ENCODE results near the gene ZNF362.

The ZNF362 gene

DNA sequence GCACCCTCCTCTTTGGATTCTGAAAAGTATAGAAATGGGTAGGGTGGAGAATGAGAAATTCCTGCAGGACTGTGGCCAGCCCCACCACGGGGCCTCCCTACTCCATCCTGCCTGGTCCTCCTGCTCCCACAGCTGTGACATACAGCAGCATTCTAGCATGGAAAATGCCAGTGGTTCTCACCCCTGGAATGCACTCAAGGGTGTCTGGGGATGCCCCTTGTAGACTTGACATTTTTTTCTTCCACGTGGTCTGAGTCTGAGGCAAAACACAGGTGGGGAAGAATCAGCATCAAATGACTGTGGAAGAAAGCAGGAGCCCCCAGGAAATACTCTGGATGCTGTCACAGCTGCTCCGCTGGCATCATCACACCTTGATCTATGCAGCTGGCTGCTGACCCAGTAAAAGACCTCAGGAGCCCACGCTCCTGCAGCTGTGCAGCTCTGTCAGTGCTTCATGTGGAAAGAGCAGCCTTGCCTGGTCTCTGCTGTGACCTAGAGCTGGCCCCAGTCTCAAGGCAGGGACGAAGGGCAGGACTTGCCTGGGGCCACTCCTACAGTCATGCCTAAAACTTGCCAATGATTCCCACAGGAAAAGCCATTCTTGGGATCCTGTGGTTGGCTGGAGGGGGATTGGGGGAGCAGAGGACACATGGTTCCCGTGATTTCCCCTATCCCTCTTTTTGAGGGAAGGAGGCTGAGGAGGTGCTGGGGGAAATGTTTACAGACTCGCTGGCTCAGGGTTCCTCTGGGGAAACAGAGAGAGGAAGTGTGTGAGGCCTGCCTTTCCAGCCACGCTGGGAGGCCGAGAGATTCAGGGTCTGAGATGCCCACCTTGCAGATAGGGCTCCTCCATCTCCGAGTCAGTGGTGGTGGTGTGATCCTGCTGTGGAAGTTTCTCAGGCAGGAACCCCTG lies 75.4 kb downstream of the ZNF362 start:
- peak; percentile 61 for DNase-seq (ENCODE audit: low read depth)
- TF ChIP-seq, protein P1, sequence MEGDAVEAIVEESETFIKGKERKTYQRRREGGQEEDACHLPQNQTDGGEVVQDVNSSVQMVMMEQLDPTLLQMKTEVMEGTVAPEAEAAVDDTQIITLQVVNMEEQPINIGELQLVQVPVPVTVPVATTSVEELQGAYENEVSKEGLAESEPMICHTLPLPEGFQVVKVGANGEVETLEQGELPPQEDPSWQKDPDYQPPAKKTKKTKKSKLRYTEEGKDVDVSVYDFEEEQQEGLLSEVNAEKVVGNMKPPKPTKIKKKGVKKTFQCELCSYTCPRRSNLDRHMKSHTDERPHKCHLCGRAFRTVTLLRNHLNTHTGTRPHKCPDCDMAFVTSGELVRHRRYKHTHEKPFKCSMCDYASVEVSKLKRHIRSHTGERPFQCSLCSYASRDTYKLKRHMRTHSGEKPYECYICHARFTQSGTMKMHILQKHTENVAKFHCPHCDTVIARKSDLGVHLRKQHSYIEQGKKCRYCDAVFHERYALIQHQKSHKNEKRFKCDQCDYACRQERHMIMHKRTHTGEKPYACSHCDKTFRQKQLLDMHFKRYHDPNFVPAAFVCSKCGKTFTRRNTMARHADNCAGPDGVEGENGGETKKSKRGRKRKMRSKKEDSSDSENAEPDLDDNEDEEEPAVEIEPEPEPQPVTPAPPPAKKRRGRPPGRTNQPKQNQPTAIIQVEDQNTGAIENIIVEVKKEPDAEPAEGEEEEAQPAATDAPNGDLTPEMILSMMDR (conservative IDR thresholded peaks at IDR 0.05; ENCODE audit: low read depth, low read length) = no peak
- no peak overlapping the region for H3K4me3 ChIP-seq (ENCODE audit: low read depth, low read length)

DNA sequence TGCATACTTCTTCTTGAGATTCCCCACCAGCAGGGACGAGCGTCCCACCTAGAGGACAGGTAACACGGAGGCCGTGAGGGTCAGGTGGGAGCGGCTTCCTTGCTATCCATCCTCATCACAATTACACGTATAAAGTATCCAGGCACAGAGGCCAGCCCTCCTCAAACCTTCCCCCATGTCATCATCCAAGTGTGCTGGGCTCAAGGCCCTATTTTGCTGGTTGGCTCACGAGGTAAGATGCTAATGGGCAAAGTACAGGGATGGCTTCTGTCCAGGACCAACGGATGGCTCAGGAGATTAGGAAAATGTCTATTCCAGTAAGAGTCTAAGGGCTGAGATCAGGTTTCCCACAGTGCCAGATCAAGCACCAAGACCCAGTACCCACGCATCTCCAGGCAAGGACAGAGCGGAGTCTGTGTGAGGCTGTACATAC lies 76.1 kb downstream of the ZNF362 start:
- H3K4me3 ChIP-seq (ENCODE audit: low read depth, low read length) = no peak overlapping the region

DNA sequence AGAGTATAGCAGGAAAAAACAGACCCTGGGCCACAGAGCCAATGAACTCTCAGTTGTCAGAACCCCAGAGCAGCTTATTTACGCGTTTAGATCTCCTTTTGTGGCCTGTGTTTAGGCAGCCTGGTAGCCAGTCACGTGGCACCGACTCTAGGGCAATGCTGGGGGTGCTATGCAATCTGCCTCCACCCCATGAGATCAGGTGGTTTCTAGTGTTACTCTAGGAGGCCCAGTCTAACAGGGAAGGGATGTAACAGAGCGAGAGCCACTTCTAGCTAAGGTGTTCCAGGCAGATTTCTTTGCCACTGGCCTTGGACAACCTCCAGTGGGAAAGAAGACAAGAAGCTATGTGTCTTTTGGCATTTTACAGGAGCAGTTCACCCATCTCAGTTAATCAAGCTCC lies 76.6 kb downstream of the ZNF362 start:
- DNase-seq (ENCODE audit: low read depth) = no peak
- no peak overlapping the region for H3K4me3 ChIP-seq (ENCODE audit: low read depth, low read length)
- TF ChIP-seq, protein P1 (conservative IDR thresholded peaks at IDR 0.05; ENCODE audit: low read depth, low read length) = no peak

More for the DNA sequence above, 76.1 kb downstream of the ZNF362 start:
- peak; percentile 69 for DNase-seq (ENCODE audit: low read depth)
- TF ChIP-seq, protein P1 (conservative IDR thresholded peaks at IDR 0.05; ENCODE audit: low read depth, low read length) = no peak

DNA sequence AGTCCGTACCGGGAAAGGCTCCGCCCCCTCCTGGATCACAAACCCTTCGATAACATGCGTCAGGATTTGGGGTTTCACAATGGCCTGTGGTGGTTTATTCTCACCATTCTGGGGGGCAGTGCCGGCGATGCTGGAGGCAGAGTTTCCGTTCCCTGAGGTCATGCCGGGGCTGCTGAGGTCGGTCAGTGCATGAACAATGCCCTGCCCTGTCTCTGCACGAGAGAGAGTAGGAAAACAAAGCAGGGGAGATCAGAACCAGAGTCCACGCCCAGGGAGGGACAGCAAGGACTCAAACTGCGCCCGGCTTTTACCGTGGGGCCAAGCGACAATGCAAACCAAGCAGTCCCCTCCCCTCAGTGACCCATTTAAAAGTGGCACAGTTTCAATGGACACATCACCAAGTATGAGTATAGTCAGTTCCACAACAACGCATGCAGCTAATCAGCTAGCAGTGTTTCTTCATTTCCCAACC lies 77.8 kb downstream of the ZNF362 start:
- H3K4me3 ChIP-seq (ENCODE audit: low read depth, low read length) = no peak overlapping the region
- DNase-seq (ENCODE audit: low read depth) = peak; percentile 84
- TF ChIP-seq, protein P1 (conservative IDR thresholded peaks at IDR 0.05; ENCODE audit: low read depth, low read length) = no peak

DNA sequence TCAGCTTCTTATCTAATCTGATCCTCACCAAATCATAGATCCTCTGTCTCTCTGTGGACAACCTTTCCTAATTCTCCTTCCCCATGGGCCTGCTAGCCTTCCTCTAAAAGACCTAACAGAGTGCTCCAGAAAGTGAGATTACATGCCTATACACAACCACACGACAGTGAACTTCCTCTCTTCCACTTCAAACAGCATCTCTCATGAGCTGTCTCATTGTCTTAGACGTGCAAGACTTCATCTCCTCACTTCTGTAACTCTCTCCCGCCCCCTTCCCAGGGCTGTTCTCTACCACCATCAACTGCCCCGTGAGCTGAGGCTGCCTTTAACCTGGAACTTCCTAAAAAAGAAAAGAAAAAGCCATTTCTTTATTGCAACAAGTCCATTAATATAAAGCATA lies 78.7 kb downstream of the ZNF362 start:
- no peak overlapping the region for H3K4me3 ChIP-seq (ENCODE audit: low read depth, low read length)
- peak; percentile 39 for DNase-seq (ENCODE audit: low read depth)
- TF ChIP-seq, protein P1 (conservative IDR thresholded peaks at IDR 0.05; ENCODE audit: low read depth, low read length) = no peak

DNA sequence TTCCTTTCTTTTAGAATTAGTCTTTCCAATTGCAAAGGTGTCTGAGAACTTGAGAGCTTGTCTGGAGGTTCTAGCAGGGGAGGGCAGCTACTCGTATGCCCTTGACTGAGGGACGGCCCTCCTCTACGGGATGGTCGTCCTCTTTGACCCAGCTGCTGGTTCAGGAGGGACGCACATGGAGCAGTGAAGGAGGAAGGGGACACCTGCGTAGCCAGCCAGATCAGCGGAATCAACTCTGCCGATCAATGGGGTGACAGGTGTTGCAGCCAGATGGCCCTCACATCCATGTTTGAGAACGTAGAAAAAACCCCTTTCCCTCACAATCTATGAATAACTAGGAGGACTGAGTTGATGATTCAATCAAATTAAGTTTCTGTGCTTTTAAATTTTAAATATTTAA lies 80.3 kb downstream of the ZNF362 start:
- DNase-seq (ENCODE audit: low read depth) = peak; percentile 25
- H3K4me3 ChIP-seq (ENCODE audit: low read depth, low read length) = no peak overlapping the region
- TF ChIP-seq, protein P1 (conservative IDR thresholded peaks at IDR 0.05; ENCODE audit: low read depth, low read length) = no peak
